ENCODE measurements around the gene GOLGA6L7. TPM values are rescaled to one million over a fixed set of nuclear protein-coding genes. Genes with fewer than 3 reads are reported as not detected.
"Not testable (repeated sequence)": the region's sequence is repeated elsewhere in the genome, so short reads cannot be mapped to it uniquely, and the experiment has no call there.

GOLGA6L7 gene, protein sequence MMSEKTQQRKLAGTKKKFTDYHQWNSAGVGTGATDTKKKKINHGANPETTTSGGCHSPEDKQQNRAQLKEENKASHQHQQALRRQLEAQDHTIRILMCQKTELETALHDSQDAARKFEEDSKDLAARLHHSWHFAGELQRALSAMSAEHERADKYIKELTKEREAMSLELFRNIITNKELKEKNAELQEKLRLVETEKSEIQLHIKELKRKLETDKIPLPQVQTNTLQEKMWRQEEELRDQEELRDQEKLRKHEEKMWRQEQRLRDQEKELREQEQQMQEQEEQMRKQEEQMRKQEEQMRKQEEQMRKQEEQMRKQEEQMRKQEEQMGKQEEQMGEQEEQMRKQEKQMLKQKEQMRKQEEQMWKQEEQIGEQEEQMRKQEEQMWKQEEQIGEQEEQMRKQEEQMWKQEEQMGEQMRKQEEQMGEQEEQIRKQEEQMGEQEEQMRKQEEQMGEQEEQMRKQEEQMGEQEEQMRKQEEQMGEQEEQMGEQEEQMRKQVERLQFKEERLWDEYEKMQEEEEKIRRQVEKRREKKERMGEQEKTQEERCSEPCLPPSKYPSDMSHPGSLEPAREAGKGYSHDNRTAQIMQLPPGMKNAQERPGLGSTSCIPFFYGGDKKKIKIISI
- under 1 TPM in 1 of 4 donors, not detected in 3; 0.03 TPM for polyA plus RNA-seq
- long read RNA-seq, donor 1, result 0 reads
- long read RNA-seq, donor 2, result 0 reads
- long read RNA-seq, donor 3, result 0 reads
- long read RNA-seq, donor 4, result 0 reads
- long read RNA-seq, donor 5, result 0 reads
- long read RNA-seq, donor 6, result 0 reads
- long read RNA-seq, donor 7, result 0 reads
- long read RNA-seq, donor 8, result 0 reads
- long read RNA-seq, donor 9, result 0 reads
- long read RNA-seq, donor 10, result 0 reads

DNA sequence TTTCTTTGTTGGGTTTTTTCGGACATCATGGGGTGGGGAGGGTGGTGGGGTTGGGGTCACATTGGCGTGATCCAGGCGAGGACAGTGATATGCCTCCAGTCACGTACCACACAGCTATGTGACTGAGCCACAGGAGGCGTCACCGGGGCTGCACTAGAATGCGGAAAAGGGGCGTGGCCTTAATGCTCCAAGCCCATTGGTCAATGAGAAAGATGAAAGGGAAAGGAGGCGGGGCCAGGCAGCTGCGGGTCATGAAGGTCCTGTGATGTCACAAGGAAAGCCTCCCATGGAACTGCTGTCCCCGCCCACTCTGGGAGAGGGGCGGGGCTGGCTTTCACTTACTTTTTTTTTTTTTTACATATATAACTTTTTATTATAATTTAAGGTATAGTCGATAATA, at the start of gene GOLGA6L7:
GOLGA6L7 (minus strand) TSS at position 124 of the 400 bp plus-strand sequence; CDS start at position 29, 95 bp downstream.
- H3K4me3 ChIP-seq (ENCODE audit: low read depth in 1 of 3, low read length in 3 of 3); DNase-seq; H3K36me3 ChIP-seq (ENCODE audit: control insufficient read depth in 3 of 3, insufficient read depth in 2 of 3, low read depth in 1 of 3, low read length in 3 of 3); H3K27me3 ChIP-seq (ENCODE audit: control insufficient read depth in 3 of 3, insufficient read depth in 3 of 3, low read length in 3 of 3); FAIRE-seq; H3K27ac ChIP-seq (ENCODE audit: low read depth in 1 of 3, low read length in 2 of 3); H3K9me3 ChIP-seq (ENCODE audit: control insufficient read depth in 2 of 2, insufficient read depth in 1 of 2, low read depth in 1 of 2, low read length in 1 of 2); H3K4me1 ChIP-seq (ENCODE audit: control insufficient read depth in 3 of 3, insufficient read depth in 2 of 3, low read depth in 1 of 3, low read length in 2 of 3): not testable (repeated sequence)
- WGBS, 3 donors, result 90 to 95% (median 90%) methylated on average over 13 of the region's 13 CpGs

DNA sequence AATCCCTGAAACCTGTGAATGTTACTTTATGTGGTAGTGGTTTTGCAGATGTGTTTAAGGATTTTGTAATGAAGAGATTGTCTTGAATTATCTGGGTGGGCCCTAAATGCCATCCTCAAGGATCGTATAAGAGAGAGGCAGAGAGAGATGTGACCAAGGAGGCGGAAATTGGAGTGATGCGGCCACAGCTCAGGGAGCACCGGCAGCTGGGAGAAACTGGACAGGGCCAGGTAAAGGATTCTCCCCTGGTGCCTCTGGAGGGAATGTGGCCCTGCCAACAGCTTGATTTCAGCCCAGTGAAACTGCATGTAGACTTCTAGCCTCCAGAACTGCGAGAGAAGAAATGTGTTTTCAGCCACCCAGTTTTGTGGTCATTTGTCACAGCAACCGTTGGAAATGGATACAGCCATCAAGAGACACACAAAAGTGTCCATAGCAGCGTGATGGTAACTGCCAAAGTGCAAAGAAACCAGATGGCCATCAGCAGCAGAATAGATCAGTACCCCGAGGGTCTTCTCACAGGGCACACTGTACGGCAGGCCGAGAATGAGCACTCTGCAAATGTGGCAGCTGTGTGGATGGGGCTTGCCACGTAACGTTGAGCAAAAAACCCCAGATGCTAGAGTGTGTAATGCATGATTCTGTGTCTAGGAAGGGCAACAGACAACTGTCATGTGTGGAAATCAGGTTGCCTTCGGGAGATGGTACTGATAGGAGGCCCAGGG, 49.6 kb upstream of the GOLGA6L7 start:
- Histone ChIP-seq H3K36me3 (ENCODE audit: control insufficient read depth in 3 of 3, insufficient read depth in 2 of 3, low read depth in 1 of 3, low read length in 3 of 3) (no peaks in the 10 kb centered on the region), H3K4me1 (ENCODE audit: control insufficient read depth in 3 of 3, insufficient read depth in 2 of 3, low read depth in 1 of 3, low read length in 2 of 3) (no peaks in the 10 kb centered on the region), H3K27ac (ENCODE audit: low read depth in 1 of 3, low read length in 2 of 3) (no peak overlapping the region), H3K27me3 (ENCODE audit: control insufficient read depth in 3 of 3, insufficient read depth in 3 of 3, low read length in 3 of 3) (no peaks in the 10 kb centered on the region), H3K9me3 (ENCODE audit: control insufficient read depth in 2 of 2, insufficient read depth in 1 of 2, low read depth in 1 of 2, low read length in 1 of 2) (no peaks in the 10 kb centered on the region), H3K4me3 (ENCODE audit: low read depth in 1 of 3, low read length in 3 of 3) (no peak overlapping the region)
- DNase-seq, result no peak
- FAIRE-seq, result no peak
- WGBS, 3 donors, result 79 to 87% (median 84%) methylated on average over 13 of the region's 13 CpGs

DNA sequence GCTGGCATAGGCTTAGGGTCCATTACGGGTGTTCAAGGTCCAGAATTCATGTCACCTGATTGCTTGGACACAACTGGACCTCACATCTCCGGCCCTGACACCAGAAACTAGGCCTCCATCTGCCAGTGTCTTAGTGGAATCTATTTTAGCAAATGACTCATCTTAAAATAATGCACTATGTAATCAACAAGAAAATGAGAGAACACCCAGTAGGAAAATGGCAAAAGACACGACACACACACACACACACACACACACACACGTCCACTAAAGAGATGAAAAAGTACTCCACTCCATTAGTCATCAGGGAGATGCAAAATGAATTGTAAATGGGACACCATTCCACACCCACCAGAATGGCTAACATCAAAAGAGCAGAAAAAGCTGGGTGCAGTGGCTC, 48.5 kb upstream of the GOLGA6L7 start:
- H3K4me3 ChIP-seq (ENCODE audit: low read depth in 1 of 3, low read length in 3 of 3), result no peak overlapping the region
- no peaks in the 10 kb centered on the region for H3K36me3 ChIP-seq (ENCODE audit: control insufficient read depth in 3 of 3, insufficient read depth in 2 of 3, low read depth in 1 of 3, low read length in 3 of 3)
- no peaks in the 10 kb centered on the region for H3K27me3 ChIP-seq (ENCODE audit: control insufficient read depth in 3 of 3, insufficient read depth in 3 of 3, low read length in 3 of 3)
- 65 to 73% (median 68%) methylated on average over 4 of the region's 4 CpGs for WGBS, 3 donors
- H3K4me1 ChIP-seq (ENCODE audit: control insufficient read depth in 3 of 3, insufficient read depth in 2 of 3, low read depth in 1 of 3, low read length in 2 of 3), result no peaks in the 10 kb centered on the region
- DNase-seq, result no peak
- H3K9me3 ChIP-seq (ENCODE audit: control insufficient read depth in 2 of 2, insufficient read depth in 1 of 2, low read depth in 1 of 2, low read length in 1 of 2), result no peaks in the 10 kb centered on the region
- H3K27ac ChIP-seq (ENCODE audit: low read depth in 1 of 3, low read length in 2 of 3), result no peak overlapping the region
- no peak for FAIRE-seq

DNA sequence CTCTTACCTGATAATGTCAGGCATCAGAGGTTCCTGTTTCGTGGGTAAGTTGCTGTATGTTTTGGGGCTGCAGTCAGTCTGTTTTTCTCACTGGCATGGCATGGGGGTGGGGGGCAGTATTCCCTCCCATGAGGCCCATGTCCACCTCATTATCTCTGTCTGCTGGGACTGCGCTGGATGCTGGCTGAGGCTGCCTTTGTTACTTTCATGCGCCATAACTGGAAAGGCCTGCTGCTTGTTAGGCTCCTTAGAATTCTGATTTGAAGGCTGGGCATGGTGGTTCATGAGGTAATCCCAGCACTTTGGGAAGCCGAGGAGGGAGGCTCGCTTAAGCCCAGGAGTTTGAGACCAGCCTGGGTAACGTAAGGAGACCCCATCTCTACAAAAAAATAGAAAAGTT, 47.1 kb upstream of the GOLGA6L7 start:
- FAIRE-seq (no peak), DNase-seq (no peak)
- no peak overlapping the region for H3K4me3 ChIP-seq (ENCODE audit: low read depth in 1 of 3, low read length in 3 of 3)
- 78 to 85% (median 83%) methylated on average over 6 of the region's 6 CpGs for WGBS, 3 donors
- no peaks in the 10 kb centered on the region for H3K36me3 ChIP-seq (ENCODE audit: control insufficient read depth in 3 of 3, insufficient read depth in 2 of 3, low read depth in 1 of 3, low read length in 3 of 3)
- no peaks in the 10 kb centered on the region for H3K27me3 ChIP-seq (ENCODE audit: control insufficient read depth in 3 of 3, insufficient read depth in 3 of 3, low read length in 3 of 3)
- no peak overlapping the region for H3K27ac ChIP-seq (ENCODE audit: low read depth in 1 of 3, low read length in 2 of 3)
- H3K4me1 ChIP-seq (ENCODE audit: control insufficient read depth in 3 of 3, insufficient read depth in 2 of 3, low read depth in 1 of 3, low read length in 2 of 3), result no peaks in the 10 kb centered on the region
- H3K9me3 ChIP-seq (ENCODE audit: control insufficient read depth in 2 of 2, insufficient read depth in 1 of 2, low read depth in 1 of 2, low read length in 1 of 2), result no peaks in the 10 kb centered on the region

DNA sequence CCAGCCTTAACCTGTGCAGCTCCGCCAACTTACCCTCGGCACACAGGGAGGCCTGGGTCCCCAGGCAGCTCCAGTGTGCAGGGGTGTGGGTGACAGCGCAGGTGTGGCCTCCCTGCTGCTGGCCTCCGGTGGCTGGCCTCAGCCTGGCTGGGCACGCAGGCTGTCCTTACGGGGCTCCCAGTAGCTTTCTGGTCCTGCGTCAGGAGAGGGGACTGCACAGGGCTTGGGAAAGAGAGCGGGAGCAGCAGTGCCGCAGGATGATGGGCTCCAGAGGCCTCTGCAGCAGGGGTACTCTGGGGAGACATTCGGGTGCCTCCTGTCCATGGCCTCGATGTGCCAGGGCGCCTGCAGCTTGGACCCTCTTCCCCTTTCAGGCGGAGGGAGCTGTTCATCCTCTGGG, 46.7 kb upstream of the GOLGA6L7 start:
- Histone ChIP-seq H3K36me3 (ENCODE audit: control insufficient read depth in 3 of 3, insufficient read depth in 2 of 3, low read depth in 1 of 3, low read length in 3 of 3) (no peaks in the 10 kb centered on the region), H3K27me3 (ENCODE audit: control insufficient read depth in 3 of 3, insufficient read depth in 3 of 3, low read length in 3 of 3) (no peaks in the 10 kb centered on the region), H3K9me3 (ENCODE audit: control insufficient read depth in 2 of 2, insufficient read depth in 1 of 2, low read depth in 1 of 2, low read length in 1 of 2) (no peaks in the 10 kb centered on the region), H3K4me3 (ENCODE audit: low read depth in 1 of 3, low read length in 3 of 3) (no peak overlapping the region), H3K4me1 (ENCODE audit: control insufficient read depth in 3 of 3, insufficient read depth in 2 of 3, low read depth in 1 of 3, low read length in 2 of 3) (no peaks in the 10 kb centered on the region), H3K27ac (ENCODE audit: low read depth in 1 of 3, low read length in 2 of 3) (no peak overlapping the region)
- no peak for FAIRE-seq
- no peak for DNase-seq
- WGBS, 3 donors, result 89 to 94% (median 89%) methylated on average over 13 of the region's 13 CpGs

DNA sequence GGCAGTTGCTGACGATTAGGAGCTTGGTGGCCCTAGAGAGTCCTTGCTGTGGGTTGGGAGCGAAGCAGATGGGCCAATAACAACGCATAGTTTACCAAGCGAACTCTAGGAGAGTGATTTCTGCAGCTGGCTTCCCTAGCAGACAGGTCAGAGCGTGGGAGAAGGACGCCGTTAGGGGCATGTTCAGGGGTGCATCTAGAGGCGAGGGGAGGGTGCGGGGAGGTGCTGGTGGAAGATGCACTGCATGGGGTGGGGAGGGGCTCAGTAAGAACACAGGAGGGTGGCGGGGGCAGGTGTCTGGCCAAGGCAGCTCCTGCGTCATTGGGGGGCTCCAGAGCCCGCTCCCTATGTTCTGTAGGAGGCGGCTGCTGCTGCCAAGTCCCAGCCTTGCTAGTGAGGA, 46.2 kb upstream of the GOLGA6L7 start:
- H3K27ac ChIP-seq (ENCODE audit: low read depth in 1 of 3, low read length in 2 of 3), result no peak overlapping the region
- H3K4me3 ChIP-seq (ENCODE audit: low read depth in 1 of 3, low read length in 3 of 3), result no peak overlapping the region
- 82 to 92% (median 88%) methylated on average over 13 of the region's 13 CpGs for WGBS, 3 donors
- H3K36me3 ChIP-seq (ENCODE audit: control insufficient read depth in 3 of 3, insufficient read depth in 2 of 3, low read depth in 1 of 3, low read length in 3 of 3), result no peaks in the 10 kb centered on the region
- H3K4me1 ChIP-seq (ENCODE audit: control insufficient read depth in 3 of 3, insufficient read depth in 2 of 3, low read depth in 1 of 3, low read length in 2 of 3), result no peaks in the 10 kb centered on the region
- DNase-seq, result no peak
- no peak for FAIRE-seq
- H3K27me3 ChIP-seq (ENCODE audit: control insufficient read depth in 3 of 3, insufficient read depth in 3 of 3, low read length in 3 of 3), result no peaks in the 10 kb centered on the region
- H3K9me3 ChIP-seq (ENCODE audit: control insufficient read depth in 2 of 2, insufficient read depth in 1 of 2, low read depth in 1 of 2, low read length in 1 of 2), result no peaks in the 10 kb centered on the region

DNA sequence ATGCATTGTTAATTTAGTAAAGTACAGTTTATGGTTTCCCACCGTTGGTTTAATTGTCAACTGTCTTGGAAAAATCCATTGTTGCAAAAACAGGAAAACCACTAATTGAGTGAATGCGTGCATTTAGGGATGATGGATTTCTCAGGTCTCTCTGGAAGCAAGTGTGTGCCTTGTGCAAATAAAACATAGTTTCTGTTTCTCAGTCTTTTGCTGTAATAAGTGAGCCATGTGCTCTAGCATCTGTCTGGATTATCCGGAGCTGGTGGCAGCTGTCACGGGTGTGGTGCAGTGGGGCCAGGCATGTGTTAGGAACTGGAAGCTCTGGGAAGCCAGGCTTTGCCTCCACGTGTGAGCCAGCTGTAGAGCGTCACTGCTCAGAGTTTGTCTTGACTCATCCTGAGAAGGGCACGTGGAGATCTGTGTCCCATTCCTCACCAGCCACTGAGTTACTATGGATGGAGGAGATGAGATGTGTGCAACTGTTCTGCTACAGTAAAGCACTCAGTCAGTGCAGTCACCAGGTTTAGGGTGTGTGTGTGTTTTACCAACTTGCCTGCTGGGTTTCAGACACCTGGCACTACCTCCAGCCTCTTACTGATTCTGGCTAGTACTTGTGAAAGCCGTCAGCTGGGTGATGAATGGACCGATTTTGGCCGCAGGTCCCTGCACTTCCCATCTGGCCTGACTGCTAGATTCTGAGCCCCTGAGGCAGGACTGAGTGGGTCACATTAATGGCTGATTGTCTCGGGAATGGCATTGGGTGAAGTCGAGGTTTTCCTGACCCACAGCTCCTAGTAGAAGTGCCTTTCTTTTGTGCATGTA, 44.6 kb upstream of the GOLGA6L7 start:
- H3K4me3 ChIP-seq (ENCODE audit: low read depth in 1 of 3, low read length in 3 of 3), result no peak overlapping the region
- H3K27me3 ChIP-seq (ENCODE audit: control insufficient read depth in 3 of 3, insufficient read depth in 3 of 3, low read length in 3 of 3), result no peaks in the 10 kb centered on the region
- WGBS, 3 donors, result 56 to 67% (median 57%) methylated on average over 12 of the region's 12 CpGs
- no peaks in the 10 kb centered on the region for H3K36me3 ChIP-seq (ENCODE audit: control insufficient read depth in 3 of 3, insufficient read depth in 2 of 3, low read depth in 1 of 3, low read length in 3 of 3)
- H3K4me1 ChIP-seq (ENCODE audit: control insufficient read depth in 3 of 3, insufficient read depth in 2 of 3, low read depth in 1 of 3, low read length in 2 of 3), result no peaks in the 10 kb centered on the region
- no peak overlapping the region for H3K27ac ChIP-seq (ENCODE audit: low read depth in 1 of 3, low read length in 2 of 3)
- no peak for DNase-seq
- no peaks in the 10 kb centered on the region for H3K9me3 ChIP-seq (ENCODE audit: control insufficient read depth in 2 of 2, insufficient read depth in 1 of 2, low read depth in 1 of 2, low read length in 1 of 2)
- FAIRE-seq, result no peak

DNA sequence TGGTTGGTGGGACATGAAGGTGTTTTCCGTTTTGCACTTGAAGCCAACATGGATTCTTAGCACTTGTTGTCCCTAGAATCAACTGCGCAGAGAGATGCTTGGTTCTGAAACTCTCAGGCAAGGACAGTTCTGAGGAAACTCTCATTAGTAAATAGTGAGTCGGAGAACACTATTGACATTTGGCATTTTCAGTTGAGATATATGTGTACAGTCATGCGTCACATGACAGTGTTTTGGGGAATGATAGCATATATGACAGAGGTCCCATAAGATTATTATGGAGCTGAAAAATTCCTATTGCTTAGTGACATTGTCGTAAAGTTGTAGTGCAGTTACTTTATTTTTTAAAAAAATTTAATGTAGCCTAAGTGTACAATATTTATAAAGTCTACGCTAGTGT, 43.1 kb upstream of the GOLGA6L7 start:
- H3K4me3 ChIP-seq (ENCODE audit: low read depth in 1 of 3, low read length in 3 of 3), result no peak overlapping the region
- DNase-seq, result no peak
- H3K36me3 ChIP-seq (ENCODE audit: control insufficient read depth in 3 of 3, insufficient read depth in 2 of 3, low read depth in 1 of 3, low read length in 3 of 3), result no peaks in the 10 kb centered on the region
- 86 to 91% (median 86%) methylated on average over 6 of the region's 6 CpGs for WGBS, 3 donors
- H3K9me3 ChIP-seq (ENCODE audit: control insufficient read depth in 2 of 2, insufficient read depth in 1 of 2, low read depth in 1 of 2, low read length in 1 of 2), result no peaks in the 10 kb centered on the region
- no peak for FAIRE-seq
- no peaks in the 10 kb centered on the region for H3K4me1 ChIP-seq (ENCODE audit: control insufficient read depth in 3 of 3, insufficient read depth in 2 of 3, low read depth in 1 of 3, low read length in 2 of 3)
- no peak overlapping the region for H3K27ac ChIP-seq (ENCODE audit: low read depth in 1 of 3, low read length in 2 of 3)
- H3K27me3 ChIP-seq (ENCODE audit: control insufficient read depth in 3 of 3, insufficient read depth in 3 of 3, low read length in 3 of 3), result peaks cover 0 to 10% (median 2%) of the 10 kb centered on the region in 3 donors
